ENCODE measurements around the gene R3HDM4.

- TF ChIP-seq ARNT (IDR thresholded peaks at IDR 0.05), result no peak
- no peak for TF ChIP-seq TARDBP (IDR thresholded peaks at IDR 0.05)
- no peak for TF ChIP-seq L3MBTL2 (conservative IDR thresholded peaks at IDR 0.05)
- TF ChIP-seq ELF4 (IDR thresholded peaks at IDR 0.05), result no peak
- TF ChIP-seq NFRKB (IDR thresholded peaks at IDR 0.05), result no peak
- TF ChIP-seq HDGF (IDR thresholded peaks at IDR 0.05; ENCODE audit: borderline replicate concordance), result no peak
- TF ChIP-seq, protein P1, sequence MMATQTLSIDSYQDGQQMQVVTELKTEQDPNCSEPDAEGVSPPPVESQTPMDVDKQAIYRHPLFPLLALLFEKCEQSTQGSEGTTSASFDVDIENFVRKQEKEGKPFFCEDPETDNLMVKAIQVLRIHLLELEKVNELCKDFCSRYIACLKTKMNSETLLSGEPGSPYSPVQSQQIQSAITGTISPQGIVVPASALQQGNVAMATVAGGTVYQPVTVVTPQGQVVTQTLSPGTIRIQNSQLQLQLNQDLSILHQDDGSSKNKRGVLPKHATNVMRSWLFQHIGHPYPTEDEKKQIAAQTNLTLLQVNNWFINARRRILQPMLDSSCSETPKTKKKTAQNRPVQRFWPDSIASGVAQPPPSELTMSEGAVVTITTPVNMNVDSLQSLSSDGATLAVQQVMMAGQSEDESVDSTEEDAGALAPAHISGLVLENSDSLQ (IDR thresholded peaks at IDR 0.05), result no peak
- TF ChIP-seq FOXM1 (IDR thresholded peaks at IDR 0.05; ENCODE audit: borderline replicate concordance), result no peak
- no peak for TF ChIP-seq FOXA1 (IDR thresholded peaks at IDR 0.05)
- TF ChIP-seq FOXK2 (IDR thresholded peaks at IDR 0.05), result no peak
- no peak for TF ChIP-seq SP1 (IDR thresholded peaks at IDR 0.05)
- no peak for TF ChIP-seq SUZ12 (IDR thresholded peaks at IDR 0.05)
- TF ChIP-seq BHLHE40 (IDR thresholded peaks at IDR 0.05; ENCODE audit: borderline replicate concordance), result no peak
Observed at GRCh38 chr19:920051-920864, 7.2 kb upstream of the R3HDM4 start.

Data from HEK293T (cell line).